Measurements from ENCODE around the gene IDH2.

The IDH2 gene

GRCh38 chr15:90058308-90058707 is 44.0 kb downstream of the IDH2 start:
- no peak overlapping the region for H3K27ac ChIP-seq (ENCODE audit: extremely low read depth, low read depth, low read length)
- no peaks in the 10 kb centered on the region for H3K9me3 ChIP-seq (ENCODE audit: control insufficient read depth, insufficient read depth, low read depth, low read length)
- peaks cover 14% of the 10 kb centered on the region for H3K4me1 ChIP-seq (ENCODE audit: control insufficient read depth, insufficient read depth, low read length)
- no peaks in the 10 kb centered on the region for H3K36me3 ChIP-seq (ENCODE audit: control insufficient read depth in 2 of 2, insufficient read depth in 1 of 2, low read length in 2 of 2)
- ChIA-PET POLR2A (no interaction called here), CTCF (no interaction called here)
- TF ChIP-seq ZNF366 (tag by site-specific recombination; conservative IDR thresholded peaks at IDR 0.05): no peak
- no peak for TF ChIP-seq ZNF555 (tag by site-specific recombination; conservative IDR thresholded peaks at IDR 0.05)
- TF ChIP-seq ZNF518A (tag by site-specific recombination; conservative IDR thresholded peaks at IDR 0.05; ENCODE audit: low read depth): no peak
- no peak for TF ChIP-seq SCRT1 (tag by site-specific recombination; IDR thresholded peaks at IDR 0.05; ENCODE audit: borderline replicate concordance)
- no peak for TF ChIP-seq ZNF114 (tag by site-specific recombination; IDR thresholded peaks at IDR 0.05)
- no peak for TF ChIP-seq HIC1 (tag by site-specific recombination; IDR thresholded peaks at IDR 0.05)
- no peak overlapping the region for H3K4me3 ChIP-seq (ENCODE audit: low read depth, low read length)

GRCh38 chr15:90056529-90056928 is 45.7 kb downstream of the IDH2 start:
- Histone ChIP-seq H3K9me3 (ENCODE audit: control insufficient read depth, insufficient read depth, low read depth, low read length) (no peaks in the 10 kb centered on the region), H3K4me3 (ENCODE audit: low read depth, low read length) (no peak overlapping the region), H3K27ac (ENCODE audit: extremely low read depth, low read depth, low read length) (no peak overlapping the region), H3K4me1 (ENCODE audit: control insufficient read depth, insufficient read depth, low read length) (peaks cover 9% of the 10 kb centered on the region), H3K36me3 (ENCODE audit: control insufficient read depth in 2 of 2, insufficient read depth in 1 of 2, low read length in 2 of 2) (no peaks in the 10 kb centered on the region)
- CTCF ChIA-PET: interaction anchor here (3.2 kb wide), 1 partner anchor 14 kb away, joined by 17 read pairs; no protein-coding TSS in a partner anchor
- POLR2A ChIA-PET: no interaction called here
- TF ChIP-seq ZNF48 (tag by site-specific recombination; IDR thresholded peaks at IDR 0.05) (no peak), ZNF398 (tag by site-specific recombination; IDR thresholded peaks at IDR 0.05) (no peak), ZNF114 (tag by site-specific recombination; IDR thresholded peaks at IDR 0.05) (no peak), ZNF777 (tag by site-specific recombination; IDR thresholded peaks at IDR 0.05; ENCODE audit: borderline replicate concordance) (no peak), ZBTB11 (tag by site-specific recombination; conservative IDR thresholded peaks at IDR 0.05; ENCODE audit: low read depth) (no peak), PRDM6 (tag by site-specific recombination; IDR thresholded peaks at IDR 0.05) (no peak), GLIS2 (tag by site-specific recombination; IDR thresholded peaks at IDR 0.05) (no peak), SP7 (tag by site-specific recombination; IDR thresholded peaks at IDR 0.05) (no peak), ZNF19 (tag by site-specific recombination; IDR thresholded peaks at IDR 0.05; ENCODE audit: low read depth) (no peak), ZNF423 (tag by site-specific recombination; IDR thresholded peaks at IDR 0.05) (no peak), MEIS1 (CRISPR knock-in tag; IDR thresholded peaks at IDR 0.05; ENCODE audit: borderline replicate concordance) (no peak), ZSCAN16 (tag by site-specific recombination; IDR thresholded peaks at IDR 0.05) (no peak), ZNF658 (tag by site-specific recombination; IDR thresholded peaks at IDR 0.05) (no peak), BCL11A (tag by site-specific recombination; IDR thresholded peaks at IDR 0.05; ENCODE audit: low read depth) (no peak)
